ENCODE results near the gene ACD. TPM values are rescaled to one million over a fixed set of nuclear protein-coding genes. Genes with fewer than 3 reads are reported as not detected.

Gene ACD
- total and polyA plus RNA-seq, 2 of the 8 experiments (the other 6 are each of a cell fraction or from before 2014, with no cell fraction given), result 34.8 to 58.0 TPM

DNA sequence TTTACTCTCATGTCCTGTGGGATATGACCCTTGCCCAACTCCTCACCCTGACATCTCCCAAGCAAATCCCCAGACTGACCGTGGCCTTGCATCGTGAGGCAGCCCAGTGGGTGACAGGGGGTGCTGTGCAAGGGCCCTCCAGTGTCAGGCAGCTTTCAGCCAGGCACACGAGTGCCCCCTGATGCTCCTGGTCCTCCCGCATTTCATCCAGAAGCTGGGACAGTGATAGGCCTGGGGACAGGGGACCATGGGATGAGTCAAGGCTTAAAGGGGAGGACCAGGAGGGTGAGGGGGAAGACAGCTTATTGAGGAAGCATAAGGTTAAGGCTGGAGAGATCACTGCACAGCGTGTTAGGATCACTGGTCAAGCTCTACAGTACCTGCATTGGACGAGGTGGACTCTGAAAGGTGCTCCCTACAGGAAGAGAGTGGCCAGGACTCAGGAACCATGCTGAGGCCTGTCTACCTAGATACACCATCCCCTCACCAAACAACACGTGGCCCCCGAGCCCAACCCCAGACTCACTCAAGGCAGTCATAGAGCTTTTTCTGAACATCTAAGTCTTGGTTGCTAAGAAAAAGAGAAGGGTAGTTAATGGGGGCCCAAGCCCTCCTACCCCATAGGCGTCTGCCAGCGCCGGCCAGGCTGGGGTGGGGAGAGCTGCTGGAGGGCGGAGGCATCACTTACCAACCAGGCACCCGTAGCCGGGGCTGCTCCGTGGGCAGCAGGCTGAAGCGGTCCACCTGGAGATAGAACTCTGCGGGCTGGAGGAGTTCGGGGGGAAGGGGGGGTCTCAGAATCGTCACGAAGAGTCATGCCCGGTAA lies 998 bp downstream of the ACD start:
- H3K36me3 ChIP-seq (ENCODE audit: control insufficient read depth in 2 of 4, insufficient read depth in 4 of 4, low read length in 3 of 4), result peaks cover 0 to 4% (median 2%) of the 10 kb centered on the region in 4 experiments; a peak in 1 of 8 replicates
- WGBS, 2 experiments (ENCODE audit: extremely low coverage in 1 of 2, insufficient coverage in 1 of 2, insufficient read length in 1 of 2, insufficient replicate concordance in 2 of 2, low coverage in 1 of 2, low lambda C conversion rate in 2 of 2, missing lambda C conversion rate in 1 of 2), result 48% methylated on average over 21 of the region's 21 CpGs; no CpG with 5 or more reads in 1 of the 2 experiments
- ChIA-PET CTCF (ENCODE audit: partially characterized antibody) (interaction anchor here (0.6 to 13.7 kb wide), 8 partner anchors 9 to 145 kb away, joined by 3 to 202 read pairs (median 10); partner anchors contain the start of genes CARMIL2 and RIPOR1), POLR2A (ENCODE audit: partially characterized antibody) (interaction anchor here (0.5 to 2.8 kb wide), 5 partner anchors 95 to 209 kb away, joined by 3 to 12 read pairs (median 3); partner anchors contain the start of gene CTCF)
- no peak overlapping the region for H3K56ac ChIP-seq (replicated peaks; ENCODE audit: insufficient read length, low read depth, low read length)
- no peak overlapping the region; the same call in 1 of the 2 replicates for H4K8ac ChIP-seq (ENCODE audit: extremely low read depth, insufficient read depth, low read length)
- H3K27me3 ChIP-seq (replicated peaks in 1 of 4; ENCODE audit: control insufficient read depth in 3 of 4, extremely low read depth in 1 of 4, insufficient read depth in 3 of 4, low read length in 3 of 4), result peaks cover 0 to 5% (median 4%) of the 10 kb centered on the region in 4 experiments; a peak in 3 of 7 replicates
- H3K4me3 ChIP-seq (ENCODE audit: extremely low read depth in 1 of 4, insufficient read depth in 2 of 4, low read depth in 3 of 4, low read length in 4 of 4), result peak overlapping the region; percentile 86 to 98 (median 89)
- H3K9ac ChIP-seq (replicated peaks in 1 of 4; ENCODE audit: extremely low read depth in 1 of 4, low read depth in 3 of 4, low read length in 3 of 4), result peak overlapping the region in 3 of 4 experiments; percentile 58 to 88 (median 71); a peak in 4 of 7 replicates
- H4K91ac ChIP-seq (replicated peaks; ENCODE audit: insufficient read length, low read length), result no peak overlapping the region
- FAIRE-seq, result no peak
- H3K14ac ChIP-seq (ENCODE audit: insufficient read length), result no peak overlapping the region
- H3K18ac ChIP-seq (ENCODE audit: extremely low read depth, low read length), result no peak overlapping the region; the same call in 1 of the 2 replicates
- no peak overlapping the region for H2BK120ac ChIP-seq (replicated peaks; ENCODE audit: low read depth, low read length)
- no peak overlapping the region for H2BK15ac ChIP-seq (ENCODE audit: low read length)
- no peak for TF ChIP-seq BCL11A (IDR thresholded peaks at IDR 0.05; ENCODE audit: low read depth in 2 of 2, low read length in 2 of 2)
- H3K4me1 ChIP-seq (replicated peaks in 1 of 4; ENCODE audit: control insufficient read depth in 3 of 4, insufficient read depth in 4 of 4, low read length in 3 of 4), result peaks cover 0 to 18% (median 11%) of the 10 kb centered on the region in 4 experiments; a peak in 5 of 7 replicates
- H3K4ac ChIP-seq (replicated peaks; ENCODE audit: insufficient read length, low read depth, low read length), result no peak overlapping the region
- no peak overlapping the region for H2BK12ac ChIP-seq (ENCODE audit: low read depth, low read length)
- H2AFZ ChIP-seq (ENCODE audit: low read length), result no peak overlapping the region
- H2AK5ac ChIP-seq (ENCODE audit: low read depth, low read length), result no peak overlapping the region
- no peaks in the 10 kb centered on the region; the same call in 1 of the 2 replicates for H3K79me1 ChIP-seq (ENCODE audit: low read depth, low read length)
- H3K4me2 ChIP-seq (ENCODE audit: insufficient read depth in 1 of 2, low read depth in 2 of 2, low read length in 2 of 2), result peak overlapping the region; percentile 73 to 99
- H3K23me2 ChIP-seq (ENCODE audit: low read depth, low read length), result peaks cover 16% of the 10 kb centered on the region
- H2BK5ac ChIP-seq (ENCODE audit: low read depth, low read length), result no peak overlapping the region
- H2BK20ac ChIP-seq (ENCODE audit: low read length), result no peak overlapping the region
- H3K79me2 ChIP-seq (ENCODE audit: control insufficient read depth in 1 of 2, insufficient read depth in 2 of 2, low read length in 2 of 2), result no peaks in the 10 kb centered on the region
- H4K5ac ChIP-seq (ENCODE audit: insufficient read length, low read depth, low read length), result no peak overlapping the region
- no peaks in the 10 kb centered on the region for H3K9me3 ChIP-seq (ENCODE audit: insufficient read depth in 2 of 2, low read depth in 1 of 2, low read length in 1 of 2)
- DNase-seq (ENCODE audit: low read depth in 1 of 2, low spot score in 2 of 2), result no peak
- H3K27ac ChIP-seq (ENCODE audit: low read depth, low read length), result no peak overlapping the region
- H4K20me1 ChIP-seq (replicated peaks in 1 of 2; ENCODE audit: control insufficient read depth in 1 of 2, insufficient read depth in 2 of 2, low read length in 2 of 2), result peaks cover 5 to 6% of the 10 kb centered on the region in 2 experiments
- H3K23ac ChIP-seq (ENCODE audit: insufficient read length), result no peak overlapping the region
